Neutrophil (primary cell): ENCODE measurements around the gene NRXN3.

ENCODE experiments used
- H3K27ac ChIP-seq: fragments of 200-600 bp; sonication (generic); 2 replicates; pipeline ENCODE4 v1.5.1; 2016; ENCODE audit warnings: mild to moderate bottlenecking, moderate library complexity
- H3K27me3 ChIP-seq: fragments of 200-600 bp; sonication (generic); 2 replicates; pipeline ENCODE4 v1.6.0; 2016; ENCODE audit warnings: mild to moderate bottlenecking
- H3K36me3 ChIP-seq: fragments of 200-600 bp; sonication (generic); 2 replicates; pipeline ENCODE4 v1.5.1; 2017
- H3K4me1 ChIP-seq, 2 experiments: fragments of 200-600 bp in 1 of 2; sonication (generic) in 1 of 2; 1 replicate in 1 of 2; 2 replicates in 1 of 2; pipeline versions ENCODE4 v1.5.1 to v1.6.1; 2013 to 2016; ENCODE audit warnings: low read depth in 1 of 2, low read length in 1 of 2, mild to moderate bottlenecking in 1 of 2, moderate library complexity in 1 of 2; ENCODE audit not compliant: control insufficient read depth in 1 of 2, insufficient read depth in 1 of 2
- H3K4me3 ChIP-seq, 2 experiments: fragments of 200-600 bp in 1 of 2; sonication (generic) in 1 of 2; 1 replicate in 1 of 2; 2 replicates in 1 of 2; pipeline ENCODE4 v1.5.1; 2013 to 2016; ENCODE audit warnings: low read depth in 1 of 2, low read length in 1 of 2, mild to moderate bottlenecking in 1 of 2, moderate library complexity in 1 of 2
- H3K9me3 ChIP-seq: fragments of 200-600 bp; sonication (generic); 2 replicates; pipeline ENCODE4 v1.5.1; 2016
- TF ChIP-seq, protein P1 (sequence below): fragments of 200-600 bp; sonication (generic); IDR thresholded peaks from 2 replicates; pipeline ENCODE4 v1.5.1; 2016; ENCODE audit warnings: antibody characterized with exemption

The NRXN3 gene

GRCh38 chr14:79475887-79476532 lies 1305.8 kb downstream of the NRXN3 start:
- TF ChIP-seq, protein P1, sequence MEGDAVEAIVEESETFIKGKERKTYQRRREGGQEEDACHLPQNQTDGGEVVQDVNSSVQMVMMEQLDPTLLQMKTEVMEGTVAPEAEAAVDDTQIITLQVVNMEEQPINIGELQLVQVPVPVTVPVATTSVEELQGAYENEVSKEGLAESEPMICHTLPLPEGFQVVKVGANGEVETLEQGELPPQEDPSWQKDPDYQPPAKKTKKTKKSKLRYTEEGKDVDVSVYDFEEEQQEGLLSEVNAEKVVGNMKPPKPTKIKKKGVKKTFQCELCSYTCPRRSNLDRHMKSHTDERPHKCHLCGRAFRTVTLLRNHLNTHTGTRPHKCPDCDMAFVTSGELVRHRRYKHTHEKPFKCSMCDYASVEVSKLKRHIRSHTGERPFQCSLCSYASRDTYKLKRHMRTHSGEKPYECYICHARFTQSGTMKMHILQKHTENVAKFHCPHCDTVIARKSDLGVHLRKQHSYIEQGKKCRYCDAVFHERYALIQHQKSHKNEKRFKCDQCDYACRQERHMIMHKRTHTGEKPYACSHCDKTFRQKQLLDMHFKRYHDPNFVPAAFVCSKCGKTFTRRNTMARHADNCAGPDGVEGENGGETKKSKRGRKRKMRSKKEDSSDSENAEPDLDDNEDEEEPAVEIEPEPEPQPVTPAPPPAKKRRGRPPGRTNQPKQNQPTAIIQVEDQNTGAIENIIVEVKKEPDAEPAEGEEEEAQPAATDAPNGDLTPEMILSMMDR, result no peak
- Histone ChIP-seq H3K4me3 (no peak overlapping the region), H3K27ac (no peak overlapping the region), H3K9me3 (no peaks in the 10 kb centered on the region), H3K27me3 (no peaks in the 10 kb centered on the region), H3K4me1 (no peaks in the 10 kb centered on the region), H3K36me3 (no peaks in the 10 kb centered on the region)

DNA sequence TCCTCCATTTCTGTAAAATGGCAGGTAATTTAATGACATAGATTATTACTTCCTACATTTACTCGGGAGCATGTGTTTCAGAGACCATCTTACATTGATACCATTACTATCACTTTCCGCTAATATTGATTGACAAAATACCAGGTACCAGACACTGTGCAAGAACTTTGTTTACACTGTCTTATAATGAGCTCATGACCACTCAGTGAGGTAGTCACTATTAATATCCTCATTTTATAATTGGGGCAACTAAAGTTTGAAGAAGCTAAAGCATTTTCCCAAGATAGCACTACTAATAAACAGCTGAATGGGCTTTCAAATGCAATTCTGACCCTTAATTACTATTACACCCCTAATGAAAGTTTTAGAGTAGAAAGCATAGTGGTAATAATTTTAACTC lies 1306.4 kb downstream of the NRXN3 start:
- Histone ChIP-seq H3K4me1 (no peaks in the 10 kb centered on the region), H3K27me3 (no peaks in the 10 kb centered on the region), H3K4me3 (no peak overlapping the region), H3K36me3 (no peaks in the 10 kb centered on the region), H3K9me3 (no peaks in the 10 kb centered on the region), H3K27ac (no peak overlapping the region)
- TF ChIP-seq, protein P1, result no peak

- TF ChIP-seq, protein P1, result no peak
- Histone ChIP-seq H3K4me1 (no peaks in the 10 kb centered on the region), H3K27ac (no peak overlapping the region), H3K27me3 (no peaks in the 10 kb centered on the region), H3K4me3 (no peak overlapping the region), H3K9me3 (no peaks in the 10 kb centered on the region), H3K36me3 (no peaks in the 10 kb centered on the region)
Observed at GRCh38 chr14:79480212-79480611, 1310.0 kb downstream of the NRXN3 start.

GRCh38 chr14:79482825-79483224 lies 1312.7 kb downstream of the NRXN3 start:
- Histone ChIP-seq H3K27ac (no peak overlapping the region), H3K27me3 (no peaks in the 10 kb centered on the region), H3K4me3 (no peak overlapping the region), H3K36me3 (no peaks in the 10 kb centered on the region), H3K4me1 (no peaks in the 10 kb centered on the region), H3K9me3 (no peaks in the 10 kb centered on the region)
- TF ChIP-seq, protein P1, result no peak

- Histone ChIP-seq H3K4me3 (no peak overlapping the region), H3K36me3 (no peaks in the 10 kb centered on the region), H3K4me1 (no peaks in the 10 kb centered on the region), H3K9me3 (no peaks in the 10 kb centered on the region), H3K27ac (no peak overlapping the region), H3K27me3 (no peaks in the 10 kb centered on the region)
- TF ChIP-seq, protein P1, result no peak
Observed at GRCh38 chr14:79483477-79484388, 1313.6 kb downstream of the NRXN3 start.
